Breast epithelium (tissue), 4 donors: Measurements from ENCODE around the gene RIOX2. TPM values are rescaled to one million over a fixed set of nuclear protein-coding genes. Genes with fewer than 3 reads are reported as not detected.

Source experiments
- DNase-seq, 2 donors: peaks; one replicate each; pipeline ENCODE4 v3.0.0-alpha.2; 2019; ENCODE audit warnings: low spot score in 2 of 2
- H3K27ac ChIP-seq, 2 donors: fragments of 200-600 bp; sonication (generic) in 1 of 2; one replicate each; pipeline ENCODE4 v1.5.1; 2016 to 2019; ENCODE audit warnings: mild to moderate bottlenecking in 1 of 2
- H3K27me3 ChIP-seq, 2 donors: fragments of 200-600 bp; sonication (generic) in 1 of 2; one replicate each; pipeline versions ENCODE4 v1.5.1 to v1.6.0; 2017 to 2019; ENCODE audit warnings: control low read depth in 1 of 2, mild to moderate bottlenecking in 1 of 2
- H3K36me3 ChIP-seq: fragments of 200-600 bp; one replicate; pipeline ENCODE4 v1.5.1; 2019
- H3K4me1 ChIP-seq, 2 donors: fragments of 200-600 bp; sonication (generic); one replicate each; pipeline ENCODE4 v1.5.1; 2016 to 2019; ENCODE audit warnings: control low read depth in 1 of 2
- H3K4me3 ChIP-seq, 3 donors: fragments of 200-600 bp; sonication (generic); 1 replicate in 2 of 3; 2 replicates in 1 of 3; pipeline ENCODE4 v1.5.1; 2016 to 2019; ENCODE audit warnings: mild to moderate bottlenecking in 3 of 3, moderate library complexity in 2 of 3
- H3K9me3 ChIP-seq, 2 donors: fragments of 200-600 bp; sonication (generic) in 1 of 2; one replicate each; pipeline ENCODE4 v1.5.1; 2016 to 2019; ENCODE audit warnings: control low read depth in 1 of 2
- CTCF ChIP-seq, 3 donors: fragments of 450-650 bp; IDR thresholded peaks; one replicate each; pipeline ENCODE4 v1.5.1; 2016 to 2017; ENCODE audit warnings: antibody characterized with exemption in 3 of 3, mild to moderate bottlenecking in 3 of 3, moderate library complexity in 3 of 3
- POLR2A ChIP-seq: fragments of 450-650 bp; IDR thresholded peaks from one replicate; pipeline ENCODE4 v1.6.1; 2016; ENCODE audit warnings: antibody characterized with exemption, mild to moderate bottlenecking, moderate library complexity
- POLR2AphosphoS5 ChIP-seq, 3 donors: sonication (generic); formaldehyde crosslinking; IDR thresholded peaks; one replicate each; pipeline ENCODE4 v1.6.1; 2017; ENCODE audit warnings: antibody characterized with exemption in 3 of 3
- intact Hi-C: fragments of 100-400 bp; cut with DNase I; formaldehyde crosslinking; loops from one replicate; pipeline ENCODE4 v1.15.1; 2023; ENCODE audit warnings: low total_unique reads
- total RNA-seq, 3 donors: library from RNA; depleted of rRNA; stranded (reverse); fragments of >200 nt; gene quantifications; one replicate each; pipeline ENCODE4 v1.1.0, GENCODE V29; 2016

Gene RIOX2
- total RNA-seq, 3 donors from 2014 or later = 22.9 to 32.4 (median 28.5) TPM

- no peak overlapping the region for H3K4me3 ChIP-seq
- no peak for DNase-seq
- H3K4me1 ChIP-seq = no peaks in the 10 kb centered on the region
- intact Hi-C loops = no loop called here
- TF ChIP-seq CTCF (IDR thresholded peaks at IDR 0.05) (no peak), POLR2A (no peak), POLR2AphosphoS5 (IDR thresholded peaks at IDR 0.05) (no peak)
- no peaks in the 10 kb centered on the region for H3K9me3 ChIP-seq
- H3K27me3 ChIP-seq = no peaks in the 10 kb centered on the region
- H3K36me3 ChIP-seq = no peaks in the 10 kb centered on the region
- H3K27ac ChIP-seq = no peak overlapping the region
Observed at GRCh38 chr3:97950360-97950759, 21.9 kb downstream of the RIOX2 start.

GRCh38 chr3:97949743-97950142, 22.5 kb downstream of the RIOX2 start:
- no peaks in the 10 kb centered on the region for H3K36me3 ChIP-seq
- H3K4me1 ChIP-seq = no peaks in the 10 kb centered on the region
- no peaks in the 10 kb centered on the region for H3K9me3 ChIP-seq
- TF ChIP-seq POLR2AphosphoS5 (IDR thresholded peaks at IDR 0.05) (no peak), POLR2A (no peak), CTCF (IDR thresholded peaks at IDR 0.05) (no peak)
- intact Hi-C loops = no loop called here
- no peak for DNase-seq
- H3K27ac ChIP-seq = no peak overlapping the region
- no peak overlapping the region for H3K4me3 ChIP-seq
- H3K27me3 ChIP-seq = no peaks in the 10 kb centered on the region

GRCh38 chr3:97949110-97949485, 23.1 kb downstream of the RIOX2 start:
- intact Hi-C loops = no loop called here
- H3K36me3 ChIP-seq = no peaks in the 10 kb centered on the region
- no peak overlapping the region for H3K4me3 ChIP-seq
- no peaks in the 10 kb centered on the region for H3K4me1 ChIP-seq
- no peak for DNase-seq
- H3K9me3 ChIP-seq = no peaks in the 10 kb centered on the region
- no peak overlapping the region for H3K27ac ChIP-seq
- H3K27me3 ChIP-seq = no peaks in the 10 kb centered on the region
- TF ChIP-seq POLR2A (no peak), CTCF (IDR thresholded peaks at IDR 0.05) (no peak), POLR2AphosphoS5 (IDR thresholded peaks at IDR 0.05) (no peak)

GRCh38 chr3:97948351-97949109, 23.7 kb downstream of the RIOX2 start:
- H3K27me3 ChIP-seq = no peaks in the 10 kb centered on the region
- H3K4me3 ChIP-seq = no peak overlapping the region
- DNase-seq = no peak
- no peaks in the 10 kb centered on the region for H3K4me1 ChIP-seq
- intact Hi-C loops = no loop called here
- TF ChIP-seq POLR2A (no peak), POLR2AphosphoS5 (IDR thresholded peaks at IDR 0.05) (no peak), CTCF (IDR thresholded peaks at IDR 0.05) (no peak)
- H3K9me3 ChIP-seq = no peaks in the 10 kb centered on the region
- no peak overlapping the region for H3K27ac ChIP-seq
- no peaks in the 10 kb centered on the region for H3K36me3 ChIP-seq

GRCh38 chr3:97942801-97943546, 29.3 kb downstream of the RIOX2 start:
- H3K9me3 ChIP-seq = no peaks in the 10 kb centered on the region
- no peaks in the 10 kb centered on the region for H3K27me3 ChIP-seq
- H3K4me1 ChIP-seq = no peaks in the 10 kb centered on the region
- intact Hi-C loops = no loop called here
- DNase-seq = no peak
- H3K36me3 ChIP-seq = no peaks in the 10 kb centered on the region
- no peak overlapping the region for H3K4me3 ChIP-seq
- TF ChIP-seq POLR2AphosphoS5 (IDR thresholded peaks at IDR 0.05) = no peak
- TF ChIP-seq POLR2A = no peak
- no peak for TF ChIP-seq CTCF (IDR thresholded peaks at IDR 0.05)
- no peak overlapping the region for H3K27ac ChIP-seq
